Activated T-cell treated with anti-CD3 and anti-CD28 coated beads for 48 hours (primary cell): ENCODE measurements around the gene CDKN2AIP.

Source experiments
- DNase-seq: peaks from one replicate; pipeline ENCODE4 v3.0.0-alpha.2; 2020; ENCODE audit warnings: low read depth

Gene CDKN2AIP

DNA sequence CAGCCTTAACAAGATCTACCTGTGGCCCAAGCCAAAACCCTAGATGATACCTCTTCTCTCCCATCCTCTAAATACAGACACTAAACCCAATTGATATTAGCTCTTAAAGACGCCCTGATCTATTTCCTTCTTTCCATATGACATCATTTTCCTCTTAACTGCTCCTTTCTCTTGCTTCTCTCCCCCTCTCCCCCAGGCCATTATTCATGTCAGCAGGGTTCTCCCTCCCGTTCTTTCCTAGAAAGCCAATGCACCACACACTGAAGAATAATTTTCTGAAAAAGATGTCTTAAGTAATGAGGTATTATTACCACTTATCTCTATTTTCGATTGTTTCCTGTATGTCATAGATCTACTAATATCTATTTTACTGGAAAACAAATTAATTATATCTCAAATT is 50.7 kb downstream of the CDKN2AIP start:
- DNase-seq: no peak
